ENCODE measurements around the gene OPN1SW.

Gene OPN1SW

DNA sequence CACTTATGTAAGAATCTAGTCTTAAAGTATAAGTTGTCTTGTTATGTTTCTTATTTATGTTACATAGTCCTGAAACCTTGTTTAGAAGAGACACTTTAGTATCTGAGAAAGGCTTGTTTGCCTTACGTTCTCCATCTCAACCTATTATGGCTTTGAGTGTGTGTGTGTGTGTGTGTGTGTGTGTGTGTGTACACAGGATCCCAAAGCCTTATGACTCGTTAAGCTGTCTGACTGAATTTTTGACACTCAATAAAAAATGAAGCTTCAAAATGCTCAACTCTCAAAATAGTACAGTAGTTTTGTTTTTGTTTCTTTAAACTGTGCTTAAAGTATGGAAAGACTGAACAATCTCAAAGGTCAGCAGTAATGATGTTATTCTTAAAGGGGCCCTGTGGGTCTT, 18.4 kb downstream of the OPN1SW start:
- no peak for FAIRE-seq

DNA sequence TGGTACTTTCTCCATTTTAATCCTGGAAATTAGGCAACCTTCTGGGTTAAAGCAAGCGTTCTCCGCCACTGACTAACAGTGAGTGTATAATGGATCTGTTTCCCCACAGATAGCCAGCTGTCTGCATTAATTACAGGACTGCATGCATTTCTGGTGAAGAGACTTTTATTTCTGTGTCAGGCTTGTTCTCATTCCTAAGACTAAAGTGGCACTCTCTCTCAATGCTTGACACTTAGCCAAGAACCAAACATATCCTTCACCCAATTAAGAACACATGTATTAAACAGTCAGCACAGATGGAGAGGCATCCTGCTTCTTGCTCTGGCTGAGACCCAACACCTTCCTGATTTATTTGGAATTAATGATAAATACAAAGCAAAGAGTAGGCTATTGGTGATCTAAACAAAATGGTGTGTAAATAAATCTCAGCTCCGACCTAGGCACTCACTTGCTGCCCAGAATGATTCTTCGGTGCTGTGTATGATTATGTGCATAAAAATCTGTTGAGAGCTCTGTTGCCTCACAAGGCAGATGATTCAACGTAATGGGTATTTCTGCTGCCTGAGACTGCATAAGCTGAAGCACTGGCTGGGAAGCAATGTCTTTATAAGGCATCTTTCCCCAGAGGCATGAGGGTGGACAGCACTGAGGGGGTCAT, 19.6 kb downstream of the OPN1SW start:
- no peak for FAIRE-seq

DNA sequence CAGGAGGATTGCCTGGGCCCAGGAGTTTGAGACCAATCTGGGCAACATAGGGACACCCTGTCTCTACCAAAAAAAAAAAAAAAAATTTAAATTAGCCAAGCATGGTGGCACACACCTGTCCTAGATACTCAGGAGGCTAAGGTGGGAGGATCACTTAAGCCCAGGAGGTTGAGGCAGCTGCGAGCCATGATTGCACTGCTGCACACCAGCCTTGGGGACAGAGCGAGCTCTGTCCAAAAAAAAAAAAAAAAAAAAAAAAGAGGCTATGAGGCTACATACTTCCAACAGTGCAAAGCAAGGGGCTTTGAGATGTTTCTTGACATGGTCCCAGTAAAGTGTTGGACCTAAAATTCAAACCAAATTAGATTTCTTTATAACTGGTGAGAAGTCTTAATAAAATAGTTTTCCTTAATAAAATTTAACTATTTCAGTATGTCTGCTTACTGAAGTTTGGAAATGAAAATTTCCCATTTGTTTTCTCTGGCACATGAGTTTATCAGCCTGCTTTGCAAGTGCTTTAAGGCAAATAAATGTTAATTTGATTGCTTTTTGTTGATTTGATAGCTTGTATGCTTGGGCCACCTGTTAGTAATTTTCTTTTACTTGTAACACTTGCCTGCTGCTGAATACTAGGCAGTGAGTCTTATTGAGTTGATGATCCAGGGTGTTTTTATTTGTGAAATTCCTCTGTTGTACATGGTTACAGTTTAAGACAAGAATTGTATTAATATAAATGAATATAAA, 20.3 kb downstream of the OPN1SW start:
- FAIRE-seq: no peak

DNA sequence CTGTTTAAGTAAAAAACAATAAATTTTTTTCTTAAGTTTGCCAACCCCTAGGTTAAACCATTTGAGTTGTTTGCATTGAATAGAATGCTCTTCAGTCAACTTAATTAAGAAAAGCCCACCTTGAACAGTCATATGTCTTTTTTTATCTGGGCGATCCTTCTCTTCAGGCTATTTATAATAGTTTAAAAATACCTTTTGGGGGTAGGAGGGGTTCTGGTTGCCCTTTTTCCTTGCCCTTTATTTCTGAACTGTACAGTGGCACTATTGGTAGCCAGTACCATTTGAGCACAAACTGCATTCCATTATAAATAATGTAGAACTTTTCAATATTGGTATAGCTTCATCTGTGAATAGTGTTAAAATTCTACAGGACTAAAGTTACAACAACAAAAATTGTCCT, 23.3 kb downstream of the OPN1SW start:
- FAIRE-seq: no peak

DNA sequence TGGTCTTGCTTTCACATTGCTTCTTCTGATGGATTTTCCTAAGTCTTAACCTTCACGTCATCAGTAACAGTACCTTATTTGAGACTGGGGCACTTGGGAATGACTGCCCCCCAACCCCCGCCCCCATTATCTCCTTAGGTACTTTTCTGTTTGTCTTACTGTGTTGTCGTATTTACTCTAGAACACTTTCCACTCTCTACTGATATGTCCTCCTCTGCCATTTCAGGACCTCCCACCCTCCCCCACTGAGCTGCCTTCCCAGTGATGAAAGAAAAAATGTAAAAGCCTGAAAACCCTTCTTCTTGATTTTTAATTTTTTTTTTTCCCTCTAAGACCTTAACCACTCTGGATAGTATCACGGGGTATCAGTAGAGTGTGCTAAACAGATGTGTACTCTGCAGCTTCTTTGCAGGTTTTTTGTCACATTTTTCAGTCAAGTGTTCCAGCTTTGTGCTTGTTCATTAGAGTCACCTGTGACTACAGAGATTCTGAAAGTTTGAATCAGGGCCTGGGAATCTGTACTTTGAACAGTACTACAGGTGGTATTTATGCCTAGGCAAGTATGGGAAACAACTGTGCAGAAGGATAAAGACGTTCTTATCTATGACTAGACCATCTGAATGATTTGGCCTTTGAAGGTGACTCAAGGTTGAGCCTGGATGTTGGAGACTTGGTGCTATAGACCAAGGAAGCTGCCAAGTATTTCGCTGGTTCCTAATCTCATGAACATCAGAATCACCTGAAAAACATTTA, 28.1 kb downstream of the OPN1SW start:
- FAIRE-seq: no peak

DNA sequence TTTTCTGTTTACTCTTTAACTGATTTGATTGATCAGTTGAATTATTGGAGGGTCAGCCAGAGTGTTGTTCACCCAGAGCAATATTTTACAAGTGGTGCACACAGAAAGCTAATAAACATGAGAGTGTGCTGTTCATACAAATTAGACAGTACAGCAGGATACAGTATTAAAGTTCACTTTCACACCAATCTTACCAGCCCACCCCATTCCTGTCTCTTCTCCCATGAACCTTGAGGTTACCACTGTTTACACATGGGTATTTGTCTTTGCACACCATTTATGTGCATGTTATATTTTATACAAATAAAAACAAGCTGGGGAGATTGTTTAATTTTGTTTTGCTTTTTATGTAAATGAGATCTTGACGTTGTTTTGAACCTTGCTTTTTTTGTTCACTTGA, 29.9 kb downstream of the OPN1SW start:
- no peak for FAIRE-seq

DNA sequence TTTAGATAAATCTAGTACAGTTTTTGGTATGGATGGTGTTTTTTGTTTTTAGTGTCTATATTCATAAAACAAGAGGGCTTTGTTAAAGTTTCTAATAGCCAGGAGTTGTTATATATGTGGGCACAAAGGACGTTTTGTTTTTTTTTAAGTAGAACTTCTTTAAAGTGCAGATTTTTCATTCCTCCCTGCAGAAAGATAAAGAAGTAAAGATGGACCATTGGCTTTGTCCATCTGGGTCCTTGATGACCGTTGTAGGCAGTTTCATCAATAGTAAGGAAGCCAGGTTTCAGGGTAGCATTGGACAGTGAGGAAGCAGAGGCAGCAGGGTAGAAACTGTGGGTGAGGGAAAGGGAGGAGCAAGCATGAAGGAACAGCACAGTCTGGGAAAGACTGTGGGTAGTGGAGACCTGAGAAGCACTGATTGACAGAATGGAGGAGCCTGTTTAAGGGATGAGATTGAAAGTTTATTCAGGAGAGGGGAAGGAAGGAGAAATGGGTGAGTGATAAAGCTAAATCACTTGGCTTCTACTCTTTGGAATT, 31.2 kb downstream of the OPN1SW start:
- FAIRE-seq: no peak

DNA sequence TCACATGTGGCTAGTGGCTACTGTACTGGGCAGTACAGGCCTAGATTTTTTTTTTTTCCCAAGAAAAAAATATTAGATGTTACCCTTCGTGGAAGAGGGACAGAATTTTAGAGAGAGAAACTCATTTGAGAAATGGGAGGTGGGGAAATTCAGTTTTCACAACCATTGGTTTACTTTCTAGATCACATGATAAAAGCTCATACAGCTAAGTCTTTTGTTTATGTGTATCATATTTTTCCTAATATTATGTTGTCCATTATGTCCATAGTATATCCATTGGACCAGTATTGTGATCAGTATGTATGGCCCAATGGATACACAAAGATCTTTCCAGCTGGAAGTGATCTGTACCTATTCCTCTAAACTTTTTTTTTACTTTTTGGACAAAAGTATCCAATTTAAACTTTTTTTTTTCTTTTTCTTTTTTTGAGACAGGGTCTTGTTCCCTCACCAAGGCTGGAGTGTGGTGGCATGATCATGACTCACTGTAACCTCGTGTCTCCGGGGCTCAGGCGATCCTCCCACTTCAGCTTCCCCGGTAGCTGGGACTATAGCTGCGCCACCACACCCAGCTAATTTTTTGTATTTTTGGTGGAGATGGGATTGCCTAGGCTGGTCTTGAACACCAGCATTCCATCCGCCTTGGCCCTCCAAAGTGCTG, 32.4 kb downstream of the OPN1SW start:
- FAIRE-seq: no peak

DNA sequence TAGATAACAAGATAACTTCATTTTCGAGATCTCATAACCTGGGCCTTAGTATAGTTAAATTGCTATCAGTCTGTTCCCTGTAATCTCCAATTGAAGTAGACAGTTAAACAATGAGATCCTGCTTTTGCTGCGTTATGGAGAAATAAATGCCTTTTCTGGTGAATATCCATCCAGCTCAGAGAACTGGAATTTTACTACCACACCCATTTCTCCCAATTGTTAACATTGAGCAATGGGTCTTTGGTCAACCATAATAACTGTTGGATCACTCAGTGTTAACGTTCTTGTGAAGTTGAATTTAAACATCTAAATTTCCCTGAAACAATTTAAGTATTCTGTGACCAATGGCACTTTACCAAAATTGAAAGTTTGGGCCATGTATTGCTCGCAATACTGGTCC, 33.4 kb downstream of the OPN1SW start:
- no peak for FAIRE-seq

DNA sequence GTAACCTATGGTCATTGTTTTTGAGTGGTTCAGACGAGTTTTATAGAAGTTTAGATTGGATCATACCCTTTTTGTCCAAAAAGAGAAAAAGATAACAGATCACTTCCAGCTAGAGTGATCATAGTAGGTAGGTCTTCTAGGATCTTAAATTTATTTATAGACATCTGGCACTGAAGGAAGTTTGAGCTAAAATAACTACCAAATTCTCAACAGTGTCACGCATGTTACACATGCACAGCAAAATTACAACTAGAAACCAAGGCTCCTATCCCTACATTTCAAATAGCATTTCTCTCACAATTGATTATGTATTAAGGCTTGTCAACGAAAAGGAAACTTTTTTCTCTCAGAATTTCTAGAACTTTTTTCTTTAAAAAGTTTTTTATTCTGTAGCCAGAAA, 34.1 kb downstream of the OPN1SW start:
- FAIRE-seq: no peak

DNA sequence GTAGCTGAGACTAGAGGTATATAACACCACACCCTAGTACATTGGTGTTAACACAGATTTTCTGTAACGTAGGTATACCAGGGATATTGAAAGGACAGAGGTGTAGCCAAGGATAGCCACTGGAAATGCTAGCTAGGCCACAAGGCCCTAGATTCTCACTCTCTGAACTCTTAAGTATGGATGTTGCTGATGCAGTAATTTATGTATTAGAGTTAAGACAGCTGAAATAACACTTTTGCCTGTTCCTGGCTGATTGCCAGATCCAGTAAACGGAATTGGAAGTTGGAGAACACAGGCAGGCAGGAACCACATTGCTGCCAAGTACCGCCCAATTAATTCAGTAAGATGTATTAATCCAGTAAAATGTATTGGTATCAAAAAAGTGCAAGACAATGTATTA, 34.6 kb downstream of the OPN1SW start:
- no peak for FAIRE-seq

DNA sequence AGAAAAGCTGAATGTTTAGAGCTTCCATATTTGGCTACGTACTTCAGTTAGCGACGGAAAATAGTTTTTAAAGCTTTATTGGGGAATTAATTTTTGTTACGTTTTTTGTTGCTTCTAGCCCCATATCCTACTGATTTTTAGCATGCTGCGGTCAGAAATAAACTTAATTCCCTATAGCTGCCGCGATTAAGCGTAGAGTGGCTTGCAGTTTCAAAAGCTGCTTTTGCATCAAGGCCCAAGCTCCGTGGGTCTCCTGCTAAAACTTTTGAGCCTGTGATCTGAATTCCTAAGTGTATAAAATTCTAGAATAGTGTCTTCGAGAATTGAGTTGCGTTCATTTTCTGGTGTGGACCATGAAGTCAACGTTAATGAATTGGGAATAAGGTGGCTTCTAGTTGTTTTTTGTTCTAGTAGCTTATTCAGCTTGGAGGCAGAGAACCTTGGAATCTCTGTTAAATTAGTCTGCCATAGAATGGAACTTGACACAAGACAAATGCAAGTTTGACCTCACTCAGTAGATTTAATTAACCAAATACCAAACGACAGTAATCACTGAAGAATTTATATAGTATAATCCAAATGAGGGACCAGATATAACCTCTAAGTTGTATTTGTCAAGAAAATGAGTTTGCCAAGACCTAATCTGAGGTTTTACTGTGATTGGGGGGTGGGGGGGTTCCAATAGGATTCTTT, 35.5 kb downstream of the OPN1SW start:
- FAIRE-seq: no peak

DNA sequence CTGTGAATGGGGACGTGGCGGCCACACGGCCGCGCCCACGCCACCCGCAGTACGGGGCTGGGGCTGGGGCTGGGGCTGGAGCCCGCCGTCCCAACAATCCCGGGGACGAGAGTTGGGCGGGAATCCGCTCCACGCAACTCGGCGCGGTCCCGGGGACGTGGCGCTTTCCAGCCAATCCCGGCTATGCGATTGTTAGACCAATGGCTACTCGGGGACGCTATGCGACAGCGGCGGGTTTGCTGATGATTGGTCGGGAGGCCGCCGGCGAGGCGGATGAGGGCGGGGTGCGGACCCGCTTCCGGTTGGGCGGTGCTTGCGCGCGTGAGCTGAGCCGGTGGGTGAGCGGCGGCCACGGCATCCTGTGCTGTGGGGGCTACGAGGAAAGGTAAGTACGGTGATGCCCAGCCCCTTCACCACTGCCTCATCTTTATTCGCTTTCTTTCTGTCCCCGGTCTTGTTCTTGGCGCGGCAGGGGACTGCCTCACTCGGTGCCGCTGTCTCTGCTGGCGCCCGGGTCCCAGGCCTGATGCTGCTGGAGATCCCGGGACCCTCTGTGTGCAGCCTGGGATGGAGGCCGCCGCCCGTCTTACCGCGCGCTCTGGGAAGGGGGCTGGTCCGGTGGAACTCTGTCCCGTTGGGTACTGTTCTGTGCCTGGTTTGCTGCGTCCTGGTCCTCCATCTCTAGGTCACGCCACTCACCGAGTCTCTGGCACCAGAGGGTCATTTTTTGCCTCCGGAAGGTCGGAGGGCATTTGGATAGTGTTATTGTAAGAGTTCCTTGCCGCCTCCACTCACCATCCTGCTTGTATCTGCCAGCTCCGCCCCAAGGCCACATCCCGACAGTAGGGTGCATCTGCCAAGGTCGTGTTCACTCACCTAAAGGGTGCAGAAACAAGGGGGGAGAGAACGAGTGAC, 36.3 kb downstream of the OPN1SW start, which contains the start of gene CALU:
Gene CALU, plus strand, starts transcription at position 312 of the 915 bp plus-strand sequence. CDS start 9,225 bp downstream, outside the sequence.
- no peak for FAIRE-seq

DNA sequence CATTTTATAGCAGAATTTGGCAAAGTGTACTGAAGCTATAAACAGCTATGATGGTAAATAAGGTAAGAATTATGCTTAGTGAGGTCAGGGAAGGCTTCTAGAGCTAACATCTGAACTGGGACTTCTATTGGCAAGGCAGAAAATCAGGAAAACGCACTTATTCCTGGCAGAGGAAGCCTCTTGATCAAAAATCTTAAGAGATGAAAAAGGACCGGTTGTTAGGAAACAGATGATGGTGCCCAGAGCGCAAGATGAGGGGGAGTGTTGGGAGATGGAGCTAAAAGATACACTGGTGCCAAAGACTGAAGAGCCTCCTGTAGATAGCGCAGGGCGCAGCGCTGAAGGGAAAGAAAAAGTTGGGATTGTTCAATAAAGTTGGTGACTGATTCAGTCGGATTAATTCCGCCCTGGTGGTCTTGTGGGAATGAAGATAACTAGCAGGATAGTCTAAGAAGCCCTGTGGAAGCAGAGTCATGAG, 37.0 kb downstream of the OPN1SW start:
- FAIRE-seq: no peak

DNA sequence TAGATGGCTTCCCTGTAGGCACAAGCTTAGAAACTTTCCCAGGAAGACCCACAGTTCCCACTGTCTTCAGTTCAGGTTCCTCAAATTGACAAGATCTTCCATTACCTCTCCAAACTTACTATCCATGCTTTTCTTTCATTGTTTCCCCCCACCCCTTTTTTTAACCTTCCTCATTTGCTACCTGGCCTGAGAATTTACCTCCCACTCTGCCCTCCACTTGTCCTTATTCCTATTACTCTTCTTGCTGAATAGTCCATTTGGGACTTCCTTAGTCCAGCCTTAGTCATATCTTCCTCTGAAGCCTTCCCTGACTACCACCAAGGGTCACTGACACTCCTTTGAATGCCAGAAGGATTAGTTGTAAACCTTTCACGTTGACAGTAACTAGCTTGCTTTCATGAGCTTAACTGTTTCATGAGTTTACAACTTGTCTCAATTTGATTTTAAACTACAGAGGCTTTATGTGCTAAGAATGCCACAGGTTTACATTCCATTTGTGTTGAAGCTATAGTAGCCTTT, 37.7 kb downstream of the OPN1SW start:
- no peak for FAIRE-seq

DNA sequence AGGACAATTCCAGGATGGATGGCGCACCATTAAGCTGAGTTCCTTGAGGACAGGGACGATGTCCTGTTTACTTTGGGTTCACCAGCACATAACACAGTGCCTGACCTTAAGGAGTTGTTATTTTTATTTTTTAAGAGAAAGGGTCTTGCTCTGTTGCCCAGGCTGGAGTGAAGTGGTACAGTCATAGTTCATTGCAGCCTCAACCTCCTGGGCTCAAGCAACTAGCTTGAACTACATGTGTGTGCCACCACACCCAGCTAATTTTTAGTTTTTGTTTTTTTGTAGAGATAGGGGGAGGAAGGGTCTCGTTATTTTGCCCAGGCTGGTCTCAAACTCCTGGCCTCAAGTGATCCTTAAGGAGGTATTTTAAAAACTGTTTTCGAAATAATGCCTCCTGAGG, 38.2 kb downstream of the OPN1SW start:
- FAIRE-seq: no peak

DNA sequence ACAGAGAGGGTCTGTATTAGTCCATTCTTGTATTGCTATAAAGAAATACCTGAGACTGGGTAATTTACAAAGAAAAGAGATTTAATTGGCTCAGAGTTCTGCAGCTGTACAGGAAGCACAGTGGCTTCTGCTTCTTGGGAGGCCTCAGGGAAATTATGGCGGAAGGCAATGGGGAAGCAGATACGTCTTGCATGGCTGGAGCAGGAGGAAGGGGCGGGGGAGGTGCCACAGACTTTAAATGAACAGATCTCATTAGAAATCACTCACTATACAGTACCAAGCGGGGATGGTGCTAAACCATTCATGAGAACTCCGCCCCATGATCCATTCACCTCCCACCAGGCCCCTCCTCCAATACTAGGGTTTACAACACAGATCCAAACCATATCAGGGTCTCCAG, 40.2 kb downstream of the OPN1SW start:
- no peak for FAIRE-seq

DNA sequence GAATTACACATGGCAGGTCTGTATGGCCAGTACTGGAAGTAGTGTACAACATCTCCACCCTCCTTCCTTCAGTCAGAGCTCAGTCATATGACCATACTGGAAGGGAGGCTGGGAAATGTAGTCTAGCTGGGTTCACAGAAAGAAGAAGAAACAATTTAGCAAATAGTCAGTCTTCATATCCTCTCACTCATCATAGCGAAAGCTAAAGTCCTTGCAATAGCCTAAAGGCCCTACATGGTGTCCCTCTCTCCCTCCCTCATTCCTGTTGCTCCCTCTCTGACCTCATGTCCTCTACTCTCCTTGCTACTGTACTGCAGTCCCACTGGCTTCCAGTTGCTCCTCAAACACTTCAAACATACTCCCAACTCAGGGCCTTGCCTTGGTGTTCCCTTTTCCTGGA, 40.7 kb downstream of the OPN1SW start:
- FAIRE-seq: no peak

DNA sequence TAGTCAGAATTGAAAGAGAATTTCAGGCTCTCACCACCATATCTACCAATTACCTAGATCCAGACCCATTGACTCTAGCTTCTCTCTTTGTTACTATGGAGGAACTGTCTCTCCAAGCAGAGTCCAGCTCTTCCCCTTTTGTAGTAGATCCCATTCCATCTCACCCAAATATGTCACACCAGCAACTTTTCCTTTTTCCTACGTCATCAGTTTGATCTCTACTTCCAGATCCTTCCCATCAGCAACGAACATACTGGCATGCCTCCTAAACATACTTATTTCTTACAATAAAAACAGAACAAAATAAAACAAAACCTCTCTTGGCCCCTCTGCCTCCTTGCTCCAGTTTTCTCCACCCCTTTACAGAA, 42.3 kb downstream of the OPN1SW start:
- FAIRE-seq: no peak

DNA sequence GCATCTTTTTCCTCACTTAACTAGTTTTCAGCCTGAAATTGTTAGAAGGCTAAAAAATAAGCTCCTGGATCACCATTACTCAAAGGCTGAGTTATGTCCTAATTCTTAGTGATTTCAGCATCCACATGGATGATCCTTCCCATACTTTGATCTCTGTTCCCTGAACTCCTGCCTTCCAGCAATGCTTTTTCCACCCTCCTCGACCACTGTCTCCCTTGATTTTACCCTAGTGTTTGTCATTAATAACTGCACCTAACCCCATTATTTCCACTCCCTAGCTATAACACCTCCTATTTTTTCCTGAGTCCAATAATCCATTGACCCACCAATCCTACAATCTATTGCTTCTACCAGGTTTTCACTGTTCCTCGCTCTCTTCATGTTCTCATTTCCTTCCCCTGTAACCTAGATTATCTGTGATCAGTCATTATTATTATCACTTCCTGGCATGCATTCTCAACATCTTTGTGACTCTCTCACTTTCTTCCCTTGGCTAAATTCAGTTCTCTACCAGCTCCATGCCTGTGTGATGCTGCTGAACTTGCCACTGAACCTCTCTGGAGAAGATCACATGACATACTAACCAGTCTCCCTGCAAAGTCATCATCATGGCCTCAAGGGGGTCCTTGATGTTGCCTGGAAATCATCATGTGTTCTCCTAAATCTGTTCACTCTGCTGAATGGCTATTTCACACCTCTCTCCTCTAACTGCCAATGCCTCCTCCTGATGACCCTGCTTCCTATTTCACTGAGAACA, 42.9 kb downstream of the OPN1SW start:
- no peak for FAIRE-seq

Measured in colon (tissue), 2 donors.